Colonic mucosa (tissue), 4 donors: ENCODE data around the gene SLC12A3. TPM values are rescaled to one million over a fixed set of nuclear protein-coding genes. Genes with fewer than 3 reads are reported as not detected.

Experiments
- DNase-seq: peaks from one replicate; pipeline ENCODE4 v3.0.0-alpha.2; 2020
- H3K27ac ChIP-seq: fragments of 200-600 bp; one replicate; pipeline ENCODE4 v1.8.0; 2021
- H3K27me3 ChIP-seq: fragments of 200-600 bp; one replicate; pipeline ENCODE4 v1.8.0; 2021
- H3K36me3 ChIP-seq: fragments of 200-600 bp; one replicate; pipeline ENCODE4 v1.8.0; 2021
- H3K4me1 ChIP-seq: fragments of 200-600 bp; one replicate; pipeline ENCODE4 v1.8.0; 2021; ENCODE audit warnings: mild to moderate bottlenecking
- H3K4me3 ChIP-seq: fragments of 200-600 bp; one replicate; pipeline ENCODE4 v1.8.0; 2021
- H3K9ac ChIP-seq, 2 donors: one replicate each; pipeline ENCODE4 v1.7.0; 2013; ENCODE audit warnings: control low read depth in 2 of 2, low read depth in 2 of 2, low read length in 2 of 2
- H3K9me3 ChIP-seq: fragments of 200-600 bp; one replicate; pipeline ENCODE4 v1.8.0; 2021
- CTCF ChIP-seq: fragments of 200-600 bp; IDR thresholded peaks from one replicate; pipeline ENCODE4 v1.8.0; 2022; ENCODE audit warnings: antibody characterized with exemption, mild to moderate bottlenecking
- intact Hi-C: fragments of 100-400 bp; cut with DNase I; formaldehyde crosslinking; loops from one replicate; pipeline ENCODE4 v1.14.1; 2022
- total RNA-seq, 2 donors: library from RNA; stranded (reverse); fragmentation: NEBNext Ultra II Directional in 1 of 2; extraction: Animal tissue kit (Norgen Biotek cat#: 25700) in 1 of 2; gene quantifications; one replicate each; pipeline ENCODE4 v1.2.1, GENCODE V29; 2021
- donor health status: healthy.
- donor health status: DM: no; HTN: no; CAD: no.
- donor health status: DM: no; HTN: no; CAD: no.

SLC12A3 gene
- total RNA-seq, 2 donors from 2014 or later: not detected

- intact Hi-C loops: no loop called here
- peak; percentile 56 for DNase-seq
These were observed 6.2 kb downstream of the SLC12A3 start for GRCh38 chr16:56871172-56871593.

GRCh38 chr16:56872863-56873391 is 7.9 kb downstream of the SLC12A3 start:
- Histone ChIP-seq H3K9ac (no peak overlapping the region), H3K4me3 (no peak overlapping the region), H3K27ac (no peak overlapping the region), H3K9me3 (no peaks in the 10 kb centered on the region), H3K4me1 (no peaks in the 10 kb centered on the region), H3K36me3 (no peaks in the 10 kb centered on the region), H3K27me3 (no peaks in the 10 kb centered on the region)
- intact Hi-C loops: no loop called here
- TF ChIP-seq CTCF: no peak
- no peak for DNase-seq

More at GRCh38 chr16:56871172-56871593, 6.2 kb downstream of the SLC12A3 start:
- Histone ChIP-seq H3K4me1 (no peaks in the 10 kb centered on the region), H3K27ac (no peak overlapping the region), H3K36me3 (no peaks in the 10 kb centered on the region), H3K9me3 (no peaks in the 10 kb centered on the region), H3K9ac (no peak overlapping the region), H3K4me3 (no peak overlapping the region), H3K27me3 (no peaks in the 10 kb centered on the region)
- TF ChIP-seq CTCF: no peak

- DNase-seq: no peak
- Histone ChIP-seq H3K27ac (no peak overlapping the region), H3K27me3 (no peaks in the 10 kb centered on the region), H3K4me1 (no peaks in the 10 kb centered on the region), H3K9me3 (no peaks in the 10 kb centered on the region), H3K36me3 (no peaks in the 10 kb centered on the region), H3K9ac (no peak overlapping the region), H3K4me3 (no peak overlapping the region)
- intact Hi-C loops: no loop called here
- TF ChIP-seq CTCF: no peak
These were observed 9.8 kb downstream of the SLC12A3 start for GRCh38 chr16:56874800-56875199.

- no peaks in the 10 kb centered on the region for H3K36me3 ChIP-seq
- intact Hi-C loops: no loop called here
- no peak for TF ChIP-seq CTCF
- H3K4me3 ChIP-seq: no peak overlapping the region
- no peaks in the 10 kb centered on the region for H3K9me3 ChIP-seq
- H3K27ac ChIP-seq: no peak overlapping the region
- no peak for DNase-seq
- H3K27me3 ChIP-seq: no peaks in the 10 kb centered on the region
- no peak overlapping the region for H3K9ac ChIP-seq
- H3K4me1 ChIP-seq: no peaks in the 10 kb centered on the region
These were observed 11.0 kb downstream of the SLC12A3 start for GRCh38 chr16:56876048-56876447.

- H3K27ac ChIP-seq: no peak overlapping the region
- no peak for DNase-seq
- H3K9ac ChIP-seq: no peak overlapping the region
- H3K36me3 ChIP-seq: no peaks in the 10 kb centered on the region
- H3K27me3 ChIP-seq: no peaks in the 10 kb centered on the region
- intact Hi-C loops: no loop called here
- H3K4me1 ChIP-seq: no peaks in the 10 kb centered on the region
- TF ChIP-seq CTCF: no peak
- no peaks in the 10 kb centered on the region for H3K9me3 ChIP-seq
- H3K4me3 ChIP-seq: no peak overlapping the region
These were observed 12.6 kb downstream of the SLC12A3 start for GRCh38 chr16:56877486-56878182.
